Colonic mucosa (tissue), 4 donors: ENCODE measurements around the gene TAB2. TPM values are rescaled to one million over a fixed set of nuclear protein-coding genes. Genes with fewer than 3 reads are reported as not detected.

Source experiments
- DNase-seq: peaks from one replicate; pipeline ENCODE4 v3.0.0-alpha.2; 2020
- H3K27ac ChIP-seq: fragments of 200-600 bp; one replicate; pipeline ENCODE4 v1.8.0; 2021
- H3K27me3 ChIP-seq: fragments of 200-600 bp; one replicate; pipeline ENCODE4 v1.8.0; 2021
- H3K36me3 ChIP-seq: fragments of 200-600 bp; one replicate; pipeline ENCODE4 v1.8.0; 2021
- H3K4me1 ChIP-seq: fragments of 200-600 bp; one replicate; pipeline ENCODE4 v1.8.0; 2021; ENCODE audit warnings: mild to moderate bottlenecking
- H3K4me3 ChIP-seq: fragments of 200-600 bp; one replicate; pipeline ENCODE4 v1.8.0; 2021
- H3K9ac ChIP-seq, 2 donors: one replicate each; pipeline ENCODE4 v1.7.0; 2013; ENCODE audit warnings: control low read depth in 2 of 2, low read depth in 2 of 2, low read length in 2 of 2
- H3K9me3 ChIP-seq: fragments of 200-600 bp; one replicate; pipeline ENCODE4 v1.8.0; 2021
- CTCF ChIP-seq: fragments of 200-600 bp; IDR thresholded peaks from one replicate; pipeline ENCODE4 v1.8.0; 2022; ENCODE audit warnings: antibody characterized with exemption, mild to moderate bottlenecking
- intact Hi-C: fragments of 100-400 bp; cut with DNase I; formaldehyde crosslinking; loops from one replicate; pipeline ENCODE4 v1.14.1; 2022
- total RNA-seq, 2 donors: library from RNA; stranded (reverse); fragmentation: NEBNext Ultra II Directional in 1 of 2; extraction: Animal tissue kit (Norgen Biotek cat#: 25700) in 1 of 2; gene quantifications; one replicate each; pipeline ENCODE4 v1.2.1, GENCODE V29; 2021
- donor health status: healthy.
- donor health status: DM: no; HTN: no; CAD: no.
- donor health status: DM: no; HTN: no; CAD: no.

TAB2 gene
- total RNA-seq, 2 donors from 2014 or later: 36.7 to 81.3 TPM

GRCh38 chr6:149362289-149362688 is 44.8 kb downstream of the TAB2 start:
- H3K4me1 ChIP-seq: no peaks in the 10 kb centered on the region
- H3K27ac ChIP-seq: no peak overlapping the region
- no peak overlapping the region for H3K4me3 ChIP-seq
- H3K9ac ChIP-seq: no peak overlapping the region
- no peak for DNase-seq
- no peaks in the 10 kb centered on the region for H3K36me3 ChIP-seq
- intact Hi-C loops: no loop called here
- H3K27me3 ChIP-seq: no peaks in the 10 kb centered on the region
- TF ChIP-seq CTCF: no peak
- H3K9me3 ChIP-seq: no peaks in the 10 kb centered on the region

GRCh38 chr6:149363154-149363553 is 45.6 kb downstream of the TAB2 start:
- H3K4me3 ChIP-seq: no peak overlapping the region
- DNase-seq: no peak
- TF ChIP-seq CTCF: no peak
- H3K27me3 ChIP-seq: no peaks in the 10 kb centered on the region
- no peaks in the 10 kb centered on the region for H3K36me3 ChIP-seq
- no peak overlapping the region for H3K9ac ChIP-seq
- H3K4me1 ChIP-seq: no peaks in the 10 kb centered on the region
- intact Hi-C loops: no loop called here
- H3K9me3 ChIP-seq: no peaks in the 10 kb centered on the region
- H3K27ac ChIP-seq: no peak overlapping the region

GRCh38 chr6:149364557-149364956 is 47.0 kb downstream of the TAB2 start:
- Histone ChIP-seq H3K9me3 (no peaks in the 10 kb centered on the region), H3K9ac (no peak overlapping the region), H3K36me3 (no peaks in the 10 kb centered on the region), H3K27ac (no peak overlapping the region), H3K27me3 (no peaks in the 10 kb centered on the region), H3K4me3 (no peak overlapping the region), H3K4me1 (no peaks in the 10 kb centered on the region)
- intact Hi-C loops: no loop called here
- no peak for DNase-seq
- no peak for TF ChIP-seq CTCF

GRCh38 chr6:149365197-149365596 is 47.7 kb downstream of the TAB2 start:
- Histone ChIP-seq H3K27me3 (no peaks in the 10 kb centered on the region), H3K4me1 (no peaks in the 10 kb centered on the region), H3K4me3 (no peak overlapping the region), H3K9ac (no peak overlapping the region), H3K27ac (no peak overlapping the region), H3K36me3 (no peaks in the 10 kb centered on the region), H3K9me3 (no peaks in the 10 kb centered on the region)
- TF ChIP-seq CTCF: no peak
- no peak for DNase-seq
- intact Hi-C loops: no loop called here

- H3K9me3 ChIP-seq: no peaks in the 10 kb centered on the region
- no peaks in the 10 kb centered on the region for H3K27me3 ChIP-seq
- H3K36me3 ChIP-seq: no peaks in the 10 kb centered on the region
- no peak for TF ChIP-seq CTCF
- no peak overlapping the region for H3K27ac ChIP-seq
- no peak overlapping the region for H3K9ac ChIP-seq
- no peak overlapping the region for H3K4me3 ChIP-seq
- no peaks in the 10 kb centered on the region for H3K4me1 ChIP-seq
- no peak for DNase-seq
- intact Hi-C loops: no loop called here
These were observed 48.9 kb downstream of the TAB2 start for GRCh38 chr6:149366267-149366921.
